GM21786 (cell line): ENCODE data around the gene SFTPA2.
"Not testable (repeated sequence)": the region's sequence is repeated elsewhere in the genome, so short reads cannot be mapped to it uniquely, and the experiment has no call there.

Experiments
- ATAC-seq: cut with Tn5 transposase; IDR thresholded peaks from one replicate; pipeline ENCODE4 v1.9.1; 2021; ENCODE audit not compliant: unreplicated experiment

Gene SFTPA2

GRCh38 chr10:79516532-79517205, 43.5 kb downstream of the SFTPA2 start:
- not testable (repeated sequence) for ATAC-seq

- not testable (repeated sequence) for ATAC-seq
Observed at GRCh38 chr10:79511891-79512583, 48.2 kb downstream of the SFTPA2 start, which contains the start of gene EIF5AL1. EIF5AL1 (plus strand) TSS chr10:79512533; CDS start chr10:79512650, 117 bp downstream.

GRCh38 chr10:79509934-79510508, 50.2 kb downstream of the SFTPA2 start:
- not testable (repeated sequence) for ATAC-seq

- peak; percentile 57 for ATAC-seq
Observed at GRCh38 chr10:79509306-79509933, 50.8 kb downstream of the SFTPA2 start.

- not testable (repeated sequence) for ATAC-seq
Observed at GRCh38 chr10:79508245-79508644, 52.0 kb downstream of the SFTPA2 start.

GRCh38 chr10:79507440-79508167, 52.6 kb downstream of the SFTPA2 start:
- no peak for ATAC-seq
